NCI-H1436 treated with DMSO at 0.1 percent for 48 hours (cell line): Measurements from ENCODE around the gene C2.
"Not testable (repeated sequence)": the region's sequence is repeated elsewhere in the genome, so short reads cannot be mapped to it uniquely, and the experiment has no call there.

Source experiments
- DNase-seq: peaks from one replicate; lab custom pipeline; 2025; lab: John Stamatoyannopoulos, UW

C2 gene

DNA sequence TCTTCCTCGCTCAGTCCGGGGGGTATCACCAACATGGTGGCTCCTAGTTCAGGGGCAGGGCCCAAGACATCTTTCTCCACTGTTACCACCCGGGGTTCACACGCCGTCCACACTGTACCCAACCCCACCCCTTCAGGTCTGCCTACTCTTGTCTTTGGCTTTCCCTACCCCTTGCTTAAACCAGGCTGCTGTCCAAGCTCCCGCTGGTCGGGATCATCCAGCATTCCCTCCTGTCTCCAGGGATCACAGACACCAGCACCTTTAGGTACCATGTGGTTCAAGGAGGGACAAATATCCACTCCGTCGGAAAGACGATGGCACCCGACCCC lies 30.9 kb downstream of the C2 start:
- DNase-seq = no peak

DNA sequence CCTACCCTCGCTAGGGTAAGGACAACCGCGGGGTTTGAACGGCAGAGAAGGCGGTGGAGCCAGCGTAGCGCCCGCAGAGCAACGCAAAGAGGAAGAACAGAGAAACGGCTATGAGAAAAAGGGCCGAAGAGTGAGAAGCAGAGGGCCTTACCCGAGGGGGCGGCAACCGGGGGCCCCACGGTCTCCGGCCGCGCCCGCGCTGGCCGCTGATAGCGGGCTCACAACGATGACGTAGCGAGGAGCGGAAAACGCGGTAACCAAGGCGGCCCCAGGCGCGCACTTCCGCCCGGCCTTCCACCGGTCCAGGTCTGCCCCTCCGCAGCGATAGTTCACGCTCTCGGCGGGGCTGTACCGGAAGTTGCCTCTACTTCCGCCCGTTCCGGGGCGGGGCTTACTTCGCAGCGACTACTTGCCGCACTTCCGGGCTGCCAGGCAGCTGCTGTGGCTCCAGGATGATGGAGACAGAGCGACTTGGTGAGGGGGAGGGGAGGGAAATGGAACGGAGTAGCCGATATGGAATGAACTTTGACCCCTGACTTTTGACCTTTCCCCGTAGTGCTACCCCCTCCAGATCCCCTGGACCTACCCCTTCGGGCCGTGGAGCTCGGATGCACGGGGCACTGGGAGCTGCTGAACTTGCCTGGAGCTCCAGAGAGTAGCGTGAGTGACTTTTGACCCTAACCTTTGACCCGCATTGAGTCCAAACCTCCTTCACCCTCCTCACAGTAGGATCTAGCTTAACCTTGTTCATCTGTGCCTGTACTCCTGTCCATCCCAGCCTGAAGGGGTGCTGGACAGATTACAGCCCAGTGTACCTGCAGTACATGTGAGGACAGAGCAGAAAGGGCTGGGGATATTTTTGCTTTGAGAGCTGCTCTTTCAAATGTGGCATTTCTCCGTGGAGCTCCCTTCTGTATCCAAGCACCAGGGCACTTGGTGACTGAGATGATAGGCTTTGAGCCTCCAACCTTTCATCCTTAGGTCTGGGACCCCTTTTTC lies 31.5 kb downstream of the C2 start, which contains the start of the genes NELFE and SKIC2:
TSS of gene NELFE (minus strand) at position 231 of the 999 bp plus-strand sequence. CDS start 525 bp downstream, outside the sequence.
TSS of gene SKIC2 (plus strand) at position 435 of the 999 bp plus-strand sequence. CDS start at position 453, 18 bp downstream.
- DNase-seq = peak; percentile 90

DNA sequence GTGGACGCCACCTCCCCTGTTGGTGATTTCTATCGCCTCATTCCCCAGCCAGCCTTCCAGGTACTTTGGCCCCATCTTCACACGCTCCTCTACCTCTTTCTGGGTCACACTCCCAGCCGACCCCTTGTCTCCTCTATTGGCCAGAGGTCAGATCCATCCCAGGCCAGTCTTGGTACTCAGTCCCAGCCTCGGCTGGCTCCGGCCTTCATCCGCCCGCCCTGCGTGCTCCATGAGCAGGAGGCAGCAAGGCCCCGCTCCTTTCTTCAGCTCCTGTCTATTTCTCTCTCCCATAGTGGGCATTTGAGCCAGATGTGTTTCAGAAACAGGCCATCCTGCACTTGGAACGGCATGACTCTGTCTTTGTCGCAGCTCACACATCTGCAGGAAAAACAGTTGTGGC lies 34.1 kb downstream of the C2 start:
- no peak for DNase-seq

GRCh38 chr6:31963921-31964320 lies 36.4 kb downstream of the C2 start:
- no peak for DNase-seq

- no peak for DNase-seq
Measured at GRCh38 chr6:31965700-31966099, 38.2 kb downstream of the C2 start.

GRCh38 chr6:31966506-31966905 lies 39.0 kb downstream of the C2 start:
- no peak for DNase-seq

GRCh38 chr6:31966997-31967925 lies 39.7 kb downstream of the C2 start:
- DNase-seq = no peak

- DNase-seq = no peak
Measured at GRCh38 chr6:31967926-31968320, 40.4 kb downstream of the C2 start.

DNA sequence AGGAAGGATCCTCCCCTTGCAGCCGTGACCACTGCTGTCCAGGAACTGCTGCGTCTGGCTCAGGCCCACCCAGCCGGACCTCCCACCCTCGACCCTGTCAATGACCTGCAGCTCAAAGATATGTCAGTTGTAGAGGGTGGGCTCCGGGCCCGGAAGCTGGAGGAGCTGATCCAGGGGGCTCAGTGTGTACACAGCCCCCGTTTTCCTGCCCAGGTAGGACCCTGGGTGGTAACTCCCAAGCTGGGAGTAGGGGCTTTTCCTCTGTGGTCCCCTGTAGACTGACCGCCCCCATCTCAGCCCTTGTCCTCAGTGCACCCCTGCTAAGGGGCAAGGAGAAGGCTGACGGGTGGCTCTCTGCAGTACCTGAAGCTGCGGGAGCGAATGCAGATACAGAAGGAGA lies 40.8 kb downstream of the C2 start:
- no peak for DNase-seq

- no peak for DNase-seq
Measured at GRCh38 chr6:31968791-31969711, 41.5 kb downstream of the C2 start.

GRCh38 chr6:31969712-31970603 lies 42.4 kb downstream of the C2 start:
- DNase-seq = no peak

- no peak for DNase-seq
Measured at GRCh38 chr6:31970604-31971271, 43.2 kb downstream of the C2 start.

- DNase-seq = no peak
Measured at GRCh38 chr6:31971279-31971992, 43.9 kb downstream of the C2 start.

DNA sequence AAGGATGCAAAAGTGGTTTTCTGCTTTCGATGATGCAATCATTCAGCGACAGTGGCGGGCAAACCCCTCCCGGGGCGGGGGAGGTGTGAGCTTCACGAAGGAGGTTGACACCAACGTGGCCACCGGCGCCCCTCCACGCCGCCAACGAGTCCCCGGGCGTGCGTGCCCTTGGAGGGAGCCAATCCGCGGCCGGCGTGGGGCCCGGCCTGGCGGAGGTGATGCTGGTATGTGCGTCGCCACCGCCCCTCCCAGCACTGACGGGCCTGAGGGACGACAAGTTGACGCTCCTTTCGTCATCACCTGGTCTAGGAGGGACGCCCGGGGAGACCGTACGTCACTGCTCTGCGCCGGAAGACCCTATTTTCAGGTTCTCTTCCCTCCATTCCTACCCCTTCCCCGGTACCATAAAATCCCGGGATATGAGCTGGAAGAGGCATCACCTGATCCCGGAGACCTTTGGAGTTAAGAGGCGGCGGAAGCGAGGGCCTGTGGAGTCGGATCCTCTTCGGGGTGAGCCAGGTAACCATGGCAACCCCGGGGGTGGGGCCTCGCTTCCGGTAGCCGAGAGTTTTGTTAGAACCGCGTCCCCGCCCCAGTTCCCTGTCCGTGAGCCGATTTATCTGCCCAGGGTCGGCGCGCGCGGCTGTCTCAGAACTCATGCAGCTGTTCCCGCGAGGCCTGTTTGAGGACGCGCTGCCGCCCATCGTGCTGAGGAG lies 44.6 kb downstream of the C2 start, which contains the start of gene DXO:
TSS of gene DXO (minus strand) at position 146 of the 716 bp plus-strand sequence. CDS start 463 bp downstream, outside the sequence.
- peak; percentile 85 for DNase-seq

DNA sequence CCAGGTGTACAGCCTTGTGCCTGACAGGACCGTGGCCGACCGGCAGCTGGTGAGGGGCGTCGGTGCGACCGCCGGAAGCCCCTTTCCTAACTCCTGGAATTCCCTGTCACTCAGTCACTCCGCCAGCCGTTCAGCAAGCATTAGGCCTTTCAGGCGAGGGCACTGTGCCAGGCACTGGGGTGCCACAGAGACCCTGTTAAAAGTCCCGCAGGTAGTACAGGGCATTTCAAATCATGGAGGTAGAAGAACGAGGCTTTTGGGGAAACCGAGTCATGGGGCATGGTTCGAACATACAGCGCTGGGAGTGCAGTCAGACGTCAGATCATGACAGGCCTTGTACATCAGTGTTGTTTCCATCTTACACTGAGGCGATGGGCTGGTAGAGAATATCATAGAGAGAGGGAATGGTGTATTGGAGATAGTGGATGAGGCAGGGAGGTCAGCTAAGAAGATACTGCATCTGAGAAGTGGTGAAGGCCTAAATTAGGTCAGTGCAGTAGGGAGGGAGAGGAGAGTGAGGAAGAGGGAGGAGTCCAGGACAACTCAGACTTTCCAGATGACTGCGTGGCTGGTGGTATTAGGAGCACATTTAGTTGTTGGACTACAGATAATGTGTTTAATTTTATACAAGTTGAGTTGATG lies 45.3 kb downstream of the C2 start:
- DNase-seq = no peak

DNA sequence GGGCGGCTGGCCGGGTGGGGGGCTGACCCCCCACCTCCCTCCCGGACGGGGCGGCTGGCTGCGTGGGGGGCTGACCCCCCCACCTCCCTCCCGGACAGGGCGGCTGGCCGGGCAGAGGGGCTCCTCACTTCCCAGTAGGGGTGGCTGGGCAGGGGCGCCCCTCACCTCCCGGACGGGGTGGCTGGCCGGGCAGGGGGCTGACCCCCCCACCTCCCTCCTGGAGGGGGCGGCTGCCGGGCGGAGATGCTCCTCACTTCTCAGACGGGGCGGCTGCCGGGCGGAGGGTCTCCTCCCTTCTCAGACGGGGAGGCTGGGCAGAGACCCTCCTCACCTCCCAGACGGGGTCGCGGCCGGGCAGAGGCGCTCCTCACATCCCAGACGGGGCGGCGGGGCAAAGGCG lies 48.5 kb downstream of the C2 start:
- DNase-seq = not testable (repeated sequence)

DNA sequence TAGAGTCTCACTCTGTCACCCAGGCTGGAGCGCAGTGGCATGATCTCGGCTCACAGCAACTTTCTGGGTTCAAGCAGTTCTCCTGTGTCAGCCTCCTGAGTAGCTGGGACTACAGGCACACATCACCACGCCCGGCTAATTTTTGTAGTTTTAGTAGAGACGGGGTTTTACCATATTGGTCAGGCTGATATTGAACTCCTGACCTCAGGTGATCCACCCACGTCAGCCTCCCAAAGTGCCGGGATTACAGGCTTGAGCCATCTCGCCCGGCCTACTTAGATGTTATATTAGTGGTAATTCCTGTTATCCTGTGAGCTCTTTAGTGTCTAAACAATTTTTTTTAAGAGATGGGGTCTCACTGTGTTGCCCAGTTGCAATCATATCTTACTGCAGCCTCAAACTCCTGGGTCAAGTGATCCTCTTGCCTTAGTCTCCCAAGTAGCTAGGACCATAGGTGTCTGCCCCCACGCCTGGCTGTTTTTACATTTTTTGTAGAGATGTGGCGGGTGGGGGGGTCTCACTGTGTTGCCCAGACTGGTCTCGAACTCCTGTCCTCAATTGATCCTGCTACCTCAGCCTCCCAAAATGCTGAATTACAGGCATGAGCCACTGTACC lies 50.4 kb downstream of the C2 start:
- DNase-seq = no peak
